Measurements from ENCODE around the gene CELF5.

The CELF5 gene

DNA sequence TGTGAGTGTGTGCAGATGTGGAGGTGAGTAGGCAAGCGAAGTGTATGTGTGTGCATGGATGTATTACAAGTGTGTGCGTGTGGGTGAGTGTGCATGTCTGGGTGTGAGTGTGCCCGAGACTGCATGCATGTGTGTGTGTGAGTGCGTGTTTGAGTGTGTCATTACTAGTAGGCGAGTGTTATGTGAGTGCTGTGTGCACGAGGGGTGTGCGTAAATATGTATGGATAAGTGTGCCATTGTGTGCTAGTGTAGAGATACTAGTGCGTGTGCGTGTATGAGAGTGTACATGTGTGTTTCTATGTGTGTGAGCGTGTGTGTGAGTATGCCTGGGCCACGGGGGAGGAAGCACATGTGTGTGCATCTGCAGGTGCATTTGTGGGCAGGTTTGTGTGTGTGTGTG lies 53.8 kb downstream of the CELF5 start:
- TF ChIP-seq, protein P1, sequence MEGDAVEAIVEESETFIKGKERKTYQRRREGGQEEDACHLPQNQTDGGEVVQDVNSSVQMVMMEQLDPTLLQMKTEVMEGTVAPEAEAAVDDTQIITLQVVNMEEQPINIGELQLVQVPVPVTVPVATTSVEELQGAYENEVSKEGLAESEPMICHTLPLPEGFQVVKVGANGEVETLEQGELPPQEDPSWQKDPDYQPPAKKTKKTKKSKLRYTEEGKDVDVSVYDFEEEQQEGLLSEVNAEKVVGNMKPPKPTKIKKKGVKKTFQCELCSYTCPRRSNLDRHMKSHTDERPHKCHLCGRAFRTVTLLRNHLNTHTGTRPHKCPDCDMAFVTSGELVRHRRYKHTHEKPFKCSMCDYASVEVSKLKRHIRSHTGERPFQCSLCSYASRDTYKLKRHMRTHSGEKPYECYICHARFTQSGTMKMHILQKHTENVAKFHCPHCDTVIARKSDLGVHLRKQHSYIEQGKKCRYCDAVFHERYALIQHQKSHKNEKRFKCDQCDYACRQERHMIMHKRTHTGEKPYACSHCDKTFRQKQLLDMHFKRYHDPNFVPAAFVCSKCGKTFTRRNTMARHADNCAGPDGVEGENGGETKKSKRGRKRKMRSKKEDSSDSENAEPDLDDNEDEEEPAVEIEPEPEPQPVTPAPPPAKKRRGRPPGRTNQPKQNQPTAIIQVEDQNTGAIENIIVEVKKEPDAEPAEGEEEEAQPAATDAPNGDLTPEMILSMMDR (IDR thresholded peaks at IDR 0.05; ENCODE audit: insufficient read depth, low read depth, low read length, missing control alignments) = no peak
- no peak overlapping the region for H3K4me3 ChIP-seq (ENCODE audit: low read depth, low read length)
- no peak for DNase-seq (ENCODE audit: low read depth)

DNA sequence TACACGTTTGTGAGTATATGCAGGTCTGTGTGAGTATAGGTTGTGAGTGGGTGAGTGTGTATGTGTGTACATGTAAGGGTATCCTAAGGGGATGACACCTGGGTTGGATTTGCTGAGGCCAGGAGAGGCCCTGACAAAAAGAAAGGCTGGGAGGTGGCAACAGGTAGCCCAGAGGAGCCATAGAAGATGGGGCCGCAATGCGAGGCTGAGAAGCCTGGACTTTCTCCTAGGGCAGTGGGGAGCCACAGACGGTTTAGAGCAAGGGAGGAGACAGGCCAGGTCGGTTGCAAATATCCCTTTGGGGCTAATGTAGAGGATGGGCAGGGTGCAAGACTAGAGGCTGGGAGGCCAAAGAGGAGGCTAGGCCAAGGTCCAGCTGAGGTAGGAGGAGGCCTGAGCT lies 54.3 kb downstream of the CELF5 start:
- TF ChIP-seq, protein P1 (IDR thresholded peaks at IDR 0.05; ENCODE audit: insufficient read depth, low read depth, low read length, missing control alignments) = no peak
- DNase-seq (ENCODE audit: low read depth) = no peak
- no peak overlapping the region for H3K4me3 ChIP-seq (ENCODE audit: low read depth, low read length)

DNA sequence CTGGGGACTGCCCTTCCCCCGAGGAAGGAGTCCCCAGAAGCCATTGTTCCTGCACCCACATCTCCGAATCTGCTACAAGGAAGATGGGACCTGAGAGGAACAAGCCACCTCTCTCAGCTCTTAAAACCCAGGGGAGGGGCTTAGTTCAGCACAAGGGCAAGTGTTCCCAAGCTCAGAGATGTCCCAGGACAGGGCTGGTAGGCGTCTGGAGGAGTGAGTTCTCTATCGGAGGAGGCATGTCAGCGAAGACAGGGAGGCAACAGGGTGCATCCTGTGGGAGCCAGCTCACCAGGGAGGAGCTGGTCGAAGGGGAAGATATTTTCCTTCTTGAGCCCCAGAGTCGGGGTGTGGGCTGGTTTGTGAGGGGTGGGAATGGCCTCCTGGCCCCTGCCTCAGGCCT lies 54.8 kb downstream of the CELF5 start:
- TF ChIP-seq, protein P1 (IDR thresholded peaks at IDR 0.05; ENCODE audit: insufficient read depth, low read depth, low read length, missing control alignments) = no peak
- H3K4me3 ChIP-seq (ENCODE audit: low read depth, low read length) = no peak overlapping the region
- no peak for DNase-seq (ENCODE audit: low read depth)

DNA sequence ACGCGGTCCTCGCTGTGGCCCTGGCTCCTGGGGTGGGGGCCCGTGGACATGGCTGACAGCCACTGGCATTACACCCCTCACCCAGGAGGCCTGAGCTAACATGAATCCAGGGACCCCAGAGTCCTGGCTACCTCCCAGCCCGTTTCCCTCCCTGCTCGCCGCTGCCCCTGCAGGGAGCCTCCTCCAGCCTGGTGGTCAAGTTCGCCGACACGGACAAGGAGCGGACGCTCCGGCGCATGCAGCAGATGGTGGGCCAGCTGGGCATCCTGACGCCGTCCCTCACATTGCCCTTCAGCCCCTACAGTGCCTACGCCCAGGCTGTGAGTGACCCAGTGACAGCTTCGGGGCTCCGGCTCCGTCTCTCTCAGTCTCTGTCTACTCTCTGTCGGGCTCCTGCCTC lies 56.6 kb downstream of the CELF5 start:
- no peak overlapping the region for H3K4me3 ChIP-seq (ENCODE audit: low read depth, low read length)
- no peak for DNase-seq (ENCODE audit: low read depth)
- TF ChIP-seq, protein P1 (IDR thresholded peaks at IDR 0.05; ENCODE audit: insufficient read depth, low read depth, low read length, missing control alignments) = no peak

DNA sequence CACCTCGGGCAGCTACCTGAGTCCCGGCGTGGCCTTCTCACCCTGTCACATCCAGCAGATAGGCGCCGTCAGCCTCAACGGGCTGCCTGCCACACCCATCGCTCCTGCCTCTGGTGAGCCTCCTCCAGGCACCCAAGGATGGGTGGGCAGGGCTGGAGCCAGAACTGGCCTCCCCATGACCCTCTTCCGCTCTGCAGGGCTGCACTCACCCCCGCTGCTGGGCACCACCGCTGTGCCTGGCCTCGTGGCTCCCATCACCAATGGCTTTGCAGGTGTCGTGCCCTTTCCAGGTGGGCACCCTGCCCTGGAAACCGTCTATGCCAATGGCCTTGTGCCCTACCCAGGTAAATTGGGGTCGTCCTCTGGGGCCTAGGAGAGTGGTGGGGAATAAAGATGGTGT lies 57.7 kb downstream of the CELF5 start:
- no peak overlapping the region for H3K4me3 ChIP-seq (ENCODE audit: low read depth, low read length)
- DNase-seq (ENCODE audit: low read depth) = no peak
- TF ChIP-seq, protein P1 (IDR thresholded peaks at IDR 0.05; ENCODE audit: insufficient read depth, low read depth, low read length, missing control alignments) = no peak

DNA sequence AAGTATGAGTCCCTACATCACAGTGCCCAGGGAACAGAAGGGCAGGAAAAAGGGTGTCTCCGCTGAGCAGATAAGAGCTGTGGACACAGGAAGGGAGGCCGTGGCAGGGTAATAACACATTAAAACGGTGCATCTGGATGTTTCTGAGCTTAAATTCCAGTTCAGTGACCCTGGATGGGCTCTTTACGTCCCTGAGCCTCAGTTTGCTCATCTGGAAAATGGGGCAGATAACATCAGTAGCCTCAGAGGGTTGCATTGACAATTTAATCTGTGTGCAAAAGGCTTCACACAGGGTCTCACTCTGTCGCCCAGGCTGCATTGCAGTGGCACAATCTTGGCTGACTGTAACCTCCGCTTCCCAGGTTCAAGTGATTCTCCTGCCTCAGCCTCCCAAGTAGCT lies 58.1 kb downstream of the CELF5 start:
- DNase-seq (ENCODE audit: low read depth) = no peak
- TF ChIP-seq, protein P1 (IDR thresholded peaks at IDR 0.05; ENCODE audit: insufficient read depth, low read depth, low read length, missing control alignments) = no peak
- no peak overlapping the region for H3K4me3 ChIP-seq (ENCODE audit: low read depth, low read length)

DNA sequence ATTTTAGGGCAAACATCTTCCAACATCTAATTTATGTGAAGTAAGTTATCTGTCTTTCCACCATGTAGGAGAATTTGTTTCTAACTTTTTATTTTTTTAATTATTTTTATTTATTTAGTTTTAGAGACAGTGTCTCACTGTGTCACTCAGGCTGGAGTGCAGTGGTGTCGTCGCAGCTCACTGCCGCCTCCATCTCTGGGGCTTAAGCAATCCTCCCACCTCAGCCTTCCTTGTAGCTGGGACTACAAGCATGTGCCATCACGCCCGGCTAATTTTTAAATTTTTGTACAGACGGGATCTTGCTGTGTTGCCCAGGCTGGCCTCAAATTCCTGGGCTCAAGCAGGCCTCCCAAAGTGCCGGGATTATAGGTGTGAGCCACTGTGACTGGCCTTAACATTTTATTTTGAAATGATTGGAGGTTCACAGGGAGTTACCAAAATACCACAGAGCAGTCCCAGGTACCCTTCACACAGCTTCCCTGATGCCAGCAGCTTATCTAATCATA lies 58.8 kb downstream of the CELF5 start:
- TF ChIP-seq, protein P1 (IDR thresholded peaks at IDR 0.05; ENCODE audit: insufficient read depth, low read depth, low read length, missing control alignments) = no peak
- H3K4me3 ChIP-seq (ENCODE audit: low read depth, low read length) = no peak overlapping the region
- DNase-seq (ENCODE audit: low read depth) = no peak

Measured in GM12865 (cell line).